HL-60 (cell line): ENCODE measurements around the gene CYP24A1.

Experiments used
- DNase-seq, 2 experiments: peaks; one replicate each; pipeline ENCODE4 v3.0.0-alpha.2; 2010 to 2020; ENCODE audit warnings: low read depth in 1 of 2, low spot score in 1 of 2
- H3K27ac ChIP-seq: fragments of 250-450 bp; sonication (Bioruptor Pico); replicated peaks from 2 replicates; pipeline ENCODE4 v1.5.1; 2020; ENCODE audit warnings: mild to moderate bottlenecking, moderate library complexity
- H3K27me3 ChIP-seq: fragments of 250-450 bp; sonication (Bioruptor Pico); 2 replicates; pipeline ENCODE4 v1.5.1; 2021; ENCODE audit warnings: mild to moderate bottlenecking, moderate library complexity; ENCODE audit not compliant: insufficient read depth, poor library complexity, severe bottlenecking
- H3K4me3 ChIP-seq: replicated peaks from 2 replicates; pipeline ENCODE4 v1.5.1; 2011; ENCODE audit warnings: mild to moderate bottlenecking, control low read depth, low read length; ENCODE audit not compliant: insufficient read depth
- GABPA ChIP-seq: IDR thresholded peaks from 2 replicates; pipeline ENCODE4 v1.6.1; 2012; ENCODE audit warnings: low read depth
- POLR2AphosphoS5 ChIP-seq: IDR thresholded peaks from 2 replicates; pipeline ENCODE4 v1.6.1; 2012; ENCODE audit warnings: low read depth
- SPI1 ChIP-seq: IDR thresholded peaks from 2 replicates; pipeline ENCODE4 v1.6.1; 2012; ENCODE audit warnings: low read depth, mild to moderate bottlenecking, borderline replicate concordance
- TF ChIP-seq, protein P1 (sequence below): IDR thresholded peaks from 2 replicates; pipeline ENCODE4 v1.6.1; 2012; ENCODE audit warnings: low read depth; ENCODE audit not compliant: insufficient replicate concordance
- TF ChIP-seq, protein P2 (sequence below): IDR thresholded peaks from one replicate; pipeline ENCODE4 v1.5.1; 2011; ENCODE audit warnings: low read length, control low read depth, inconsistent platforms; ENCODE audit not compliant: insufficient read depth

Gene CYP24A1

DNA sequence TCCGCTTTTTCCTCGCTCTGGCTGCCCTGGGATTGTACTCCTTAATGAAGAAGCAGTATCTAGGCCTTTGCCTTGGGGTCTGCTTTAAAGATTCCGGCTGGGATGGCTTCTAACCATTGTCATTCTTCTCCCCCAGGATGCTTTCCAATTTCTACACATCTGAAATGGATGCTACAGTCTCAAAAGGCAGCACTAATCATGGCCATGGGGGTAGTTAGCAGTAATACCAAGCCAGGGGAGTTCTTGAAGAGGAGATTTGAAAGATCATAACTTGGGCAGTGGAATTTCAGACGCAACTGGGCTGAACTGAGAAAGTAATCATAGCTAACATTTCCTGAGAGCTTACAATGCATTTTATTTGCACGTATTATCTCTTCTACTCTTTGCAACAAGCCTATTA is 30.7 kb upstream of the CYP24A1 start:
- DNase-seq, result no peak
- H3K4me3 ChIP-seq, result no peak overlapping the region
- H3K27ac ChIP-seq, result no peak overlapping the region
- no peaks in the 10 kb centered on the region for H3K27me3 ChIP-seq
- TF ChIP-seq, protein P1, sequence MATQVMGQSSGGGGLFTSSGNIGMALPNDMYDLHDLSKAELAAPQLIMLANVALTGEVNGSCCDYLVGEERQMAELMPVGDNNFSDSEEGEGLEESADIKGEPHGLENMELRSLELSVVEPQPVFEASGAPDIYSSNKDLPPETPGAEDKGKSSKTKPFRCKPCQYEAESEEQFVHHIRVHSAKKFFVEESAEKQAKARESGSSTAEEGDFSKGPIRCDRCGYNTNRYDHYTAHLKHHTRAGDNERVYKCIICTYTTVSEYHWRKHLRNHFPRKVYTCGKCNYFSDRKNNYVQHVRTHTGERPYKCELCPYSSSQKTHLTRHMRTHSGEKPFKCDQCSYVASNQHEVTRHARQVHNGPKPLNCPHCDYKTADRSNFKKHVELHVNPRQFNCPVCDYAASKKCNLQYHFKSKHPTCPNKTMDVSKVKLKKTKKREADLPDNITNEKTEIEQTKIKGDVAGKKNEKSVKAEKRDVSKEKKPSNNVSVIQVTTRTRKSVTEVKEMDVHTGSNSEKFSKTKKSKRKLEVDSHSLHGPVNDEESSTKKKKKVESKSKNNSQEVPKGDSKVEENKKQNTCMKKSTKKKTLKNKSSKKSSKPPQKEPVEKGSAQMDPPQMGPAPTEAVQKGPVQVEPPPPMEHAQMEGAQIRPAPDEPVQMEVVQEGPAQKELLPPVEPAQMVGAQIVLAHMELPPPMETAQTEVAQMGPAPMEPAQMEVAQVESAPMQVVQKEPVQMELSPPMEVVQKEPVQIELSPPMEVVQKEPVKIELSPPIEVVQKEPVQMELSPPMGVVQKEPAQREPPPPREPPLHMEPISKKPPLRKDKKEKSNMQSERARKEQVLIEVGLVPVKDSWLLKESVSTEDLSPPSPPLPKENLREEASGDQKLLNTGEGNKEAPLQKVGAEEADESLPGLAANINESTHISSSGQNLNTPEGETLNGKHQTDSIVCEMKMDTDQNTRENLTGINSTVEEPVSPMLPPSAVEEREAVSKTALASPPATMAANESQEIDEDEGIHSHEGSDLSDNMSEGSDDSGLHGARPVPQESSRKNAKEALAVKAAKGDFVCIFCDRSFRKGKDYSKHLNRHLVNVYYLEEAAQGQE, result no peak
- no peak for TF ChIP-seq POLR2AphosphoS5
- TF ChIP-seq SPI1, result no peak
- TF ChIP-seq GABPA, result no peak
- TF ChIP-seq, protein P2, sequence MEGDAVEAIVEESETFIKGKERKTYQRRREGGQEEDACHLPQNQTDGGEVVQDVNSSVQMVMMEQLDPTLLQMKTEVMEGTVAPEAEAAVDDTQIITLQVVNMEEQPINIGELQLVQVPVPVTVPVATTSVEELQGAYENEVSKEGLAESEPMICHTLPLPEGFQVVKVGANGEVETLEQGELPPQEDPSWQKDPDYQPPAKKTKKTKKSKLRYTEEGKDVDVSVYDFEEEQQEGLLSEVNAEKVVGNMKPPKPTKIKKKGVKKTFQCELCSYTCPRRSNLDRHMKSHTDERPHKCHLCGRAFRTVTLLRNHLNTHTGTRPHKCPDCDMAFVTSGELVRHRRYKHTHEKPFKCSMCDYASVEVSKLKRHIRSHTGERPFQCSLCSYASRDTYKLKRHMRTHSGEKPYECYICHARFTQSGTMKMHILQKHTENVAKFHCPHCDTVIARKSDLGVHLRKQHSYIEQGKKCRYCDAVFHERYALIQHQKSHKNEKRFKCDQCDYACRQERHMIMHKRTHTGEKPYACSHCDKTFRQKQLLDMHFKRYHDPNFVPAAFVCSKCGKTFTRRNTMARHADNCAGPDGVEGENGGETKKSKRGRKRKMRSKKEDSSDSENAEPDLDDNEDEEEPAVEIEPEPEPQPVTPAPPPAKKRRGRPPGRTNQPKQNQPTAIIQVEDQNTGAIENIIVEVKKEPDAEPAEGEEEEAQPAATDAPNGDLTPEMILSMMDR, result no peak

- no peaks in the 10 kb centered on the region for H3K27me3 ChIP-seq
- DNase-seq, result no peak
- TF ChIP-seq GABPA, result no peak
- no peak for TF ChIP-seq POLR2AphosphoS5
- TF ChIP-seq, protein P1, result no peak
- no peak for TF ChIP-seq SPI1
- TF ChIP-seq, protein P2, result no peak
- H3K4me3 ChIP-seq, result no peak overlapping the region
- H3K27ac ChIP-seq, result no peak overlapping the region
Measured at GRCh38 chr20:54204063-54204462, 30.3 kb upstream of the CYP24A1 start.

DNA sequence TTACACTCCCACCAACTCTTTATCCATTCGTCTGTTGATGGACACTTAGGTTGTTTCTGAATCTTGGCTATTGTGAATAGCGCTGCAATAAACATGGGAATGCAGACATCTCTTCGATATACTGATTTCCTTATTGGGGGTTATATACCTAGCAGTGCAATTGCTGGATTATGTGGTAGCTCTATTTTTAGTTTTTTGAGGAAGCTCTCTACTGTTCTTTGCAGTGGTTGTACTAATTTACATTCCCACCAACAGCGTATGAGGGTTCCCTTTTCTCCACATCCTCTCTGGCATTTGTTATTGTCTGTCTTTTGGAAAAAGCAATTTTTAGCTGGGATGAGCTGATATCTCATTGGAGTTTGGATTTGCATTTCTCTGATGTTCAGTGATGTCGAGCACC is 29.5 kb upstream of the CYP24A1 start:
- no peak overlapping the region for H3K4me3 ChIP-seq
- no peak for TF ChIP-seq GABPA
- TF ChIP-seq, protein P1, result no peak
- no peak for TF ChIP-seq POLR2AphosphoS5
- TF ChIP-seq SPI1, result peak; percentile 38; the same call in 1 of the 2 replicates
- no peak overlapping the region for H3K27ac ChIP-seq
- no peaks in the 10 kb centered on the region for H3K27me3 ChIP-seq
- no peak for DNase-seq
